ENCODE results near the gene NACAD. TPM values are rescaled to one million over a fixed set of nuclear protein-coding genes. Genes with fewer than 3 reads are reported as not detected.

Gene NACAD
- total RNA-seq, 1 experiment from 2014 or later: 5.5 TPM

DNA sequence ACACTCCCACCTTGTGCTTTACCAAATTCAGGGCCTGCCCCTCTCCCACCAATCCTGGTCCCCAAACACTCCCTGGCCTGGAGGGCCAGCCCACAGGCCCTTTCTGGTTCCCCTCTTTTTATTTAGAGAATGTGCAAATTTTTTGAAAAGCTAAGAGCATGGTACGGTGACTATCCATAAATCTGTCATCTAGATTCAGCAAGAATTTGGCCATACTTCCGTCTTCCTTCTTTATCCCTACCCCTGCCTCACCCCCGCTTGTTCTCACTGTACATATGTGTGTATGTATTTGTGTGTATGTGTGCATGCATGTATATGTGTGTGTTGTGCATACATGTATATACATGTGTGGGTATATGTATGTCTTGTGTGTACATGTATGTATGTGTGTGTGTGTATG lies 30.8 kb upstream of the NACAD start:
- Mint-ChIP-seq H3K9me3 (no peaks in the 10 kb centered on the region), H3K4me1 (peaks cover 12% of the 10 kb centered on the region), H3K4me3 (no peak overlapping the region), H3K27ac (no peak overlapping the region), H3K27me3 (ENCODE audit: low read depth) (peaks cover 17% of the 10 kb centered on the region), H3K36me3 (no peaks in the 10 kb centered on the region)
- DNase-seq (ENCODE audit: low spot score) (no peak), ATAC-seq (no peak)
- TF ChIP-seq PREB (CRISPR knock-in tag; IDR thresholded peaks at IDR 0.05; ENCODE audit: borderline replicate concordance): no peak
- TF ChIP-seq, protein P1, sequence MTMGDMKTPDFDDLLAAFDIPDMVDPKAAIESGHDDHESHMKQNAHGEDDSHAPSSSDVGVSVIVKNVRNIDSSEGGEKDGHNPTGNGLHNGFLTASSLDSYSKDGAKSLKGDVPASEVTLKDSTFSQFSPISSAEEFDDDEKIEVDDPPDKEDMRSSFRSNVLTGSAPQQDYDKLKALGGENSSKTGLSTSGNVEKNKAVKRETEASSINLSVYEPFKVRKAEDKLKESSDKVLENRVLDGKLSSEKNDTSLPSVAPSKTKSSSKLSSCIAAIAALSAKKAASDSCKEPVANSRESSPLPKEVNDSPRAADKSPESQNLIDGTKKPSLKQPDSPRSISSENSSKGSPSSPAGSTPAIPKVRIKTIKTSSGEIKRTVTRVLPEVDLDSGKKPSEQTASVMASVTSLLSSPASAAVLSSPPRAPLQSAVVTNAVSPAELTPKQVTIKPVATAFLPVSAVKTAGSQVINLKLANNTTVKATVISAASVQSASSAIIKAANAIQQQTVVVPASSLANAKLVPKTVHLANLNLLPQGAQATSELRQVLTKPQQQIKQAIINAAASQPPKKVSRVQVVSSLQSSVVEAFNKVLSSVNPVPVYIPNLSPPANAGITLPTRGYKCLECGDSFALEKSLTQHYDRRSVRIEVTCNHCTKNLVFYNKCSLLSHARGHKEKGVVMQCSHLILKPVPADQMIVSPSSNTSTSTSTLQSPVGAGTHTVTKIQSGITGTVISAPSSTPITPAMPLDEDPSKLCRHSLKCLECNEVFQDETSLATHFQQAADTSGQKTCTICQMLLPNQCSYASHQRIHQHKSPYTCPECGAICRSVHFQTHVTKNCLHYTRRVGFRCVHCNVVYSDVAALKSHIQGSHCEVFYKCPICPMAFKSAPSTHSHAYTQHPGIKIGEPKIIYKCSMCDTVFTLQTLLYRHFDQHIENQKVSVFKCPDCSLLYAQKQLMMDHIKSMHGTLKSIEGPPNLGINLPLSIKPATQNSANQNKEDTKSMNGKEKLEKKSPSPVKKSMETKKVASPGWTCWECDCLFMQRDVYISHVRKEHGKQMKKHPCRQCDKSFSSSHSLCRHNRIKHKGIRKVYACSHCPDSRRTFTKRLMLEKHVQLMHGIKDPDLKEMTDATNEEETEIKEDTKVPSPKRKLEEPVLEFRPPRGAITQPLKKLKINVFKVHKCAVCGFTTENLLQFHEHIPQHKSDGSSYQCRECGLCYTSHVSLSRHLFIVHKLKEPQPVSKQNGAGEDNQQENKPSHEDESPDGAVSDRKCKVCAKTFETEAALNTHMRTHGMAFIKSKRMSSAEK (CRISPR knock-in tag; IDR thresholded peaks at IDR 0.05; ENCODE audit: borderline replicate concordance): no peak
- TF ChIP-seq IRF2 (CRISPR knock-in tag; IDR thresholded peaks at IDR 0.05; ENCODE audit: borderline replicate concordance, low read depth): no peak
- no peak for TF ChIP-seq PRRX2 (CRISPR knock-in tag; IDR thresholded peaks at IDR 0.05)
- ChIA-PET POLR2A (no interaction called here), CTCF (interaction anchor here (1.5 kb wide), 1 partner anchor 17 kb away, joined by 6 read pairs; no protein-coding TSS in a partner anchor)

- ChIA-PET POLR2A (no interaction called here), CTCF (interaction anchor here (0.5 to 1.5 kb wide), 2 partner anchors 17 to 119 kb away, joined by 3 to 6 read pairs; no protein-coding TSS in a partner anchor)
- DNase-seq (ENCODE audit: low spot score) (no peak), ATAC-seq (no peak)
- no peaks in the 10 kb centered on the region for H3K9me3 Mint-ChIP-seq
- H3K4me1 Mint-ChIP-seq: peaks cover 8% of the 10 kb centered on the region
- H3K27me3 Mint-ChIP-seq (ENCODE audit: low read depth): peaks cover 21% of the 10 kb centered on the region
- no peak overlapping the region for H3K27ac Mint-ChIP-seq
- no peak overlapping the region for H3K4me3 Mint-ChIP-seq
- H3K36me3 Mint-ChIP-seq: no peaks in the 10 kb centered on the region
- TF ChIP-seq AR (CRISPR knock-in tag; IDR thresholded peaks at IDR 0.05): no peak
- TF ChIP-seq MXD4 (CRISPR knock-in tag; IDR thresholded peaks at IDR 0.05; ENCODE audit: borderline replicate concordance): no peak
- TF ChIP-seq JUN (CRISPR knock-in tag; IDR thresholded peaks at IDR 0.05): no peak
- no peak for TF ChIP-seq GRHL2 (CRISPR knock-in tag; IDR thresholded peaks at IDR 0.05; ENCODE audit: insufficient replicate concordance, severe bottlenecking)
- no peak for TF ChIP-seq HMGA2 (CRISPR knock-in tag; IDR thresholded peaks at IDR 0.05)
- TF ChIP-seq, protein P2, sequence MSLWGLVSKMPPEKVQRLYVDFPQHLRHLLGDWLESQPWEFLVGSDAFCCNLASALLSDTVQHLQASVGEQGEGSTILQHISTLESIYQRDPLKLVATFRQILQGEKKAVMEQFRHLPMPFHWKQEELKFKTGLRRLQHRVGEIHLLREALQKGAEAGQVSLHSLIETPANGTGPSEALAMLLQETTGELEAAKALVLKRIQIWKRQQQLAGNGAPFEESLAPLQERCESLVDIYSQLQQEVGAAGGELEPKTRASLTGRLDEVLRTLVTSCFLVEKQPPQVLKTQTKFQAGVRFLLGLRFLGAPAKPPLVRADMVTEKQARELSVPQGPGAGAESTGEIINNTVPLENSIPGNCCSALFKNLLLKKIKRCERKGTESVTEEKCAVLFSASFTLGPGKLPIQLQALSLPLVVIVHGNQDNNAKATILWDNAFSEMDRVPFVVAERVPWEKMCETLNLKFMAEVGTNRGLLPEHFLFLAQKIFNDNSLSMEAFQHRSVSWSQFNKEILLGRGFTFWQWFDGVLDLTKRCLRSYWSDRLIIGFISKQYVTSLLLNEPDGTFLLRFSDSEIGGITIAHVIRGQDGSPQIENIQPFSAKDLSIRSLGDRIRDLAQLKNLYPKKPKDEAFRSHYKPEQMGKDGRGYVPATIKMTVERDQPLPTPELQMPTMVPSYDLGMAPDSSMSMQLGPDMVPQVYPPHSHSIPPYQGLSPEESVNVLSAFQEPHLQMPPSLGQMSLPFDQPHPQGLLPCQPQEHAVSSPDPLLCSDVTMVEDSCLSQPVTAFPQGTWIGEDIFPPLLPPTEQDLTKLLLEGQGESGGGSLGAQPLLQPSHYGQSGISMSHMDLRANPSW (CRISPR knock-in tag; conservative IDR thresholded peaks at IDR 0.05; ENCODE audit: low read depth): no peak
- no peak for TF ChIP-seq AFF4 (CRISPR knock-in tag; IDR thresholded peaks at IDR 0.05; ENCODE audit: borderline replicate concordance)
- TF ChIP-seq, protein P3, sequence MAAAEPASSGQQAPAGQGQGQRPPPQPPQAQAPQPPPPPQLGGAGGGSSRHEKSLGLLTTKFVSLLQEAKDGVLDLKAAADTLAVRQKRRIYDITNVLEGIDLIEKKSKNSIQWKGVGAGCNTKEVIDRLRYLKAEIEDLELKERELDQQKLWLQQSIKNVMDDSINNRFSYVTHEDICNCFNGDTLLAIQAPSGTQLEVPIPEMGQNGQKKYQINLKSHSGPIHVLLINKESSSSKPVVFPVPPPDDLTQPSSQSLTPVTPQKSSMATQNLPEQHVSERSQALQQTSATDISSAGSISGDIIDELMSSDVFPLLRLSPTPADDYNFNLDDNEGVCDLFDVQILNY (CRISPR knock-in tag; IDR thresholded peaks at IDR 0.05): no peak
- no peak for TF ChIP-seq ATF1 (CRISPR knock-in tag; IDR thresholded peaks at IDR 0.05)
- TF ChIP-seq PRDM15 (CRISPR knock-in tag; IDR thresholded peaks at IDR 0.05): no peak
- TF ChIP-seq PRRX2 (CRISPR knock-in tag; IDR thresholded peaks at IDR 0.05): no peak
Observed at GRCh38 chr7:45118889-45119331, 30.1 kb upstream of the NACAD start.
